GM12865 (cell line): ENCODE results near the gene NOPCHAP1.
"Not testable (repeated sequence)": the region's sequence is repeated elsewhere in the genome, so short reads cannot be mapped to it uniquely, and the experiment has no call there.

Experiments used
- DNase-seq: peaks from one replicate; pipeline ENCODE4 v3.0.0; 2010; ENCODE audit warnings: low read depth
- H3K4me3 ChIP-seq: 2 replicates; pipeline ENCODE4 v1.5.1; 2011; ENCODE audit warnings: mild to moderate bottlenecking, low read depth, low read length, control low read depth
- TF ChIP-seq, protein P1 (sequence below): IDR thresholded peaks from 2 replicates; pipeline ENCODE4 v1.5.1; 2011; ENCODE audit warnings: low read length, control low read depth, low read depth, inconsistent platforms; ENCODE audit not compliant: insufficient read depth; ENCODE audit errors: missing control alignments

Gene NOPCHAP1

GRCh38 chr12:104986022-104986941 is at the start of gene NOPCHAP1:
TSS of gene NOPCHAP1 (plus strand) at chr12:104986316. CDS start at chr12:104986353, 37 bp downstream.
- peak within 1 kb of the TSS; percentile 89 for H3K4me3 ChIP-seq
- DNase-seq: peak; percentile 87
- TF ChIP-seq, protein P1, sequence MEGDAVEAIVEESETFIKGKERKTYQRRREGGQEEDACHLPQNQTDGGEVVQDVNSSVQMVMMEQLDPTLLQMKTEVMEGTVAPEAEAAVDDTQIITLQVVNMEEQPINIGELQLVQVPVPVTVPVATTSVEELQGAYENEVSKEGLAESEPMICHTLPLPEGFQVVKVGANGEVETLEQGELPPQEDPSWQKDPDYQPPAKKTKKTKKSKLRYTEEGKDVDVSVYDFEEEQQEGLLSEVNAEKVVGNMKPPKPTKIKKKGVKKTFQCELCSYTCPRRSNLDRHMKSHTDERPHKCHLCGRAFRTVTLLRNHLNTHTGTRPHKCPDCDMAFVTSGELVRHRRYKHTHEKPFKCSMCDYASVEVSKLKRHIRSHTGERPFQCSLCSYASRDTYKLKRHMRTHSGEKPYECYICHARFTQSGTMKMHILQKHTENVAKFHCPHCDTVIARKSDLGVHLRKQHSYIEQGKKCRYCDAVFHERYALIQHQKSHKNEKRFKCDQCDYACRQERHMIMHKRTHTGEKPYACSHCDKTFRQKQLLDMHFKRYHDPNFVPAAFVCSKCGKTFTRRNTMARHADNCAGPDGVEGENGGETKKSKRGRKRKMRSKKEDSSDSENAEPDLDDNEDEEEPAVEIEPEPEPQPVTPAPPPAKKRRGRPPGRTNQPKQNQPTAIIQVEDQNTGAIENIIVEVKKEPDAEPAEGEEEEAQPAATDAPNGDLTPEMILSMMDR: no peak

DNA sequence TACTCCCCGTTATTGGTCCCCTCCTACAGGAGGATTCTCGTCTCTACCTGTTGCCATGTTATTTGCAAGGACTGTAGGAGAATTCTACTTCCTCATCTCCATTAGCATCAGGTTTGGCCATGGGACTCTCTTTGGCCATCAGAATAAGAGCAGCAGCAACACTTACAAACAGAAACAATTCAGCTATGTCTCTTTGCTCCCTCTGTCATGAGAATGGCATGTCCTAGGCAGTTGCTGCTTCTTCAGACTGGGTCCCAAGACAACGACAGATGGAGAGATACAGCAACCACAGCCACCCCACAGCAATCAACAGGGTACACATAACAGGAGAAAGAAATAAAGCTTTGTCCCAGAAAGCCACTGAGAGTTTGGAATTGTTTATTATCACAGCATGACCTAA is 47.7 kb upstream of the NOPCHAP1 start:
- TF ChIP-seq, protein P1: no peak
- DNase-seq: no peak
- H3K4me3 ChIP-seq: no peak overlapping the region

DNA sequence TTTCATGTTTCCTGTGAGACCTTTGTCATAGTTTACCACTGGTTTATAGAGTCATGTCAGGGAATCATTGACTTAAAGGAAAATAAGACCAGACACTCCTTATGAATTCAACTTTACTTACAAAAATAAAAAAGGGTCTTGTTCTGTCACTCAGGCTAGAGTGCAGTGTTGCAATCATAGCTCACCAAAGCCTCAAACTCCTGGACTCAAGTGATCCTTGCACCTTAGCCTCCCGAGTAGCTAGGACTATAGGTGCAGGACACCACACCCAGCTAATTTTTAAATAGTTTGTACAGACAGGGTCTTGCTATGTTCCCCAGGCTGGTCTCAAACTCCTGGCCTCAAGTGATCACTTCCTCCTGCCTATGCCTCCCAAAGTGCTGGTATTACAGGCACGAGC is 47.0 kb upstream of the NOPCHAP1 start:
- TF ChIP-seq, protein P1: no peak
- no peak for DNase-seq
- no peak overlapping the region for H3K4me3 ChIP-seq

- no peak overlapping the region for H3K4me3 ChIP-seq
- TF ChIP-seq, protein P1: no peak
- DNase-seq: no peak
Measured at GRCh38 chr12:104941454-104941853, 44.7 kb upstream of the NOPCHAP1 start.

DNA sequence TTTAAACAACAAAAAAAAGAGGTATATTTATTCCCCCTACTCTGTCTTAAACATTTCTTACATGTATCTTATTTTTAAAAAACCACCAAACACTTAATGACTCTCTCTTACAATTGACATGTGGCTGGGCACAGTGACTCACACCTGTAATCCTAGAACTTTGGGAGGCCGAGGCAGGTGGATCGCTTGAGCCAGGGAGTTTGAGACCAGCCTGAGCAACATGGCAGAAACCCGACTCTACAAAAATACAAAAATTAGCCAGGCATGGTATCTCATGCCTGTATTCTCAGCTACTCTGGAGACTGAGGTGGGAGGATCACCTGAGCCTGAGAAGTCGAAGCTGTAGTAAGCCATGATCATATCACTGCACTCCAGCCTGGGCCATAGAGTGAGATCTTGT is 44.0 kb upstream of the NOPCHAP1 start:
- H3K4me3 ChIP-seq: no peak overlapping the region
- DNase-seq: no peak
- TF ChIP-seq, protein P1: no peak

GRCh38 chr12:104943401-104943800 is 42.7 kb upstream of the NOPCHAP1 start:
- H3K4me3 ChIP-seq, DNase-seq: not testable (repeated sequence)

GRCh38 chr12:104944252-104944651 is 41.9 kb upstream of the NOPCHAP1 start:
- no peak overlapping the region for H3K4me3 ChIP-seq
- TF ChIP-seq, protein P1: no peak
- no peak for DNase-seq

GRCh38 chr12:104948716-104949115 is 37.4 kb upstream of the NOPCHAP1 start:
- not testable (repeated sequence) for DNase-seq, H3K4me3 ChIP-seq
